CD4-positive, CD25-positive, alpha-beta regulatory T cell (primary cell): ENCODE results near the gene CD99. TPM values are rescaled to one million over a fixed set of nuclear protein-coding genes. Genes with fewer than 3 reads are reported as not detected.

Experiments
- ATAC-seq, 2 donors: fragments of 150-1000 bp; cut with Tn5 transposase; one replicate each; pipeline ENCODE4 v1.10.0; 2021; ENCODE audit warnings: low read depth in 2 of 2, moderate number of reproducible peaks in 2 of 2, moderate library complexity in 1 of 2
- DNase-seq, 3 donors: peaks; one replicate each; pipeline versions ENCODE4 v3.0.0 to v3.0.0-alpha.2; 2012 to 2022; ENCODE audit warnings: mixed read lengths in 1 of 3
- H3K27ac ChIP-seq: one replicate; pipeline ENCODE4 v1.7.0; 2013; ENCODE audit warnings: mild to moderate bottlenecking, low read length; ENCODE audit not compliant: insufficient read depth, poor library complexity, severe bottlenecking
- H3K27me3 ChIP-seq: one replicate; pipeline ENCODE4 v1.7.0; 2013; ENCODE audit warnings: low read length; ENCODE audit not compliant: control insufficient read depth, insufficient read depth
- H3K36me3 ChIP-seq: one replicate; pipeline ENCODE4 v1.7.0; 2013; ENCODE audit warnings: mild to moderate bottlenecking, low read length, moderate library complexity; ENCODE audit not compliant: control insufficient read depth, insufficient read depth
- H3K4me1 ChIP-seq: 2 replicates; pipeline ENCODE4 v1.7.0; 2013; ENCODE audit warnings: mild to moderate bottlenecking, low read length; ENCODE audit not compliant: insufficient read depth, control insufficient read depth, poor library complexity, severe bottlenecking
- H3K4me3 ChIP-seq: one replicate; pipeline ENCODE4 v1.7.0; 2013; ENCODE audit warnings: low read depth, mild to moderate bottlenecking, low read length, moderate library complexity
- H3K9me3 ChIP-seq, 2 experiments: 1 replicate in 1 of 2; 2 replicates in 1 of 2; pipeline ENCODE4 v1.7.0; 2013; ENCODE audit warnings: low read length in 2 of 2, mild to moderate bottlenecking in 1 of 2, moderate library complexity in 1 of 2; ENCODE audit not compliant: control insufficient read depth in 2 of 2
- H3K27ac Mint-ChIP-seq, 3 donors: one replicate each; pipeline ENCODE4 v1.8.0; 2020 to 2022; ENCODE audit warnings: mild to moderate bottlenecking in 3 of 3, mixed read lengths in 3 of 3, moderate library complexity in 2 of 3
- H3K27me3 Mint-ChIP-seq: one replicate; pipeline ENCODE4 v1.8.0; 2022; ENCODE audit warnings: mild to moderate bottlenecking, mixed read lengths
- H3K36me3 Mint-ChIP-seq: one replicate; pipeline ENCODE4 v1.8.0; 2020; ENCODE audit warnings: mixed read lengths
- H3K4me1 Mint-ChIP-seq, 4 donors: one replicate each; pipeline ENCODE4 v1.8.0; 2020 to 2022; ENCODE audit warnings: mixed read lengths in 4 of 4, mild to moderate bottlenecking in 1 of 4
- H3K4me3 Mint-ChIP-seq, 4 donors: one replicate each; pipeline ENCODE4 v1.8.0; 2020 to 2022; ENCODE audit warnings: mild to moderate bottlenecking in 4 of 4, mixed read lengths in 4 of 4, moderate library complexity in 3 of 4
- H3K9me3 Mint-ChIP-seq, 7 donors: one replicate each; pipeline ENCODE4 v1.8.0; 2020 to 2022; ENCODE audit warnings: mixed read lengths in 7 of 7, mild to moderate bottlenecking in 3 of 7, moderate library complexity in 2 of 7
- polyA plus RNA-seq, 4 donors: library from polyadenylated mRNA; unstranded; fragments of 300-500 nt; fragmentation: Illumina TruSeq; gene quantifications; one replicate each; pipeline ENCODE4 v1.2.3, GENCODE V29; 2021
- total RNA-seq: library from RNA; stranded (reverse); gene quantifications from one replicate; pipeline ENCODE4 v1.2.3, GENCODE V29; 2022

Gene CD99
- total and polyA plus RNA-seq, 5 donors from 2014 or later, result 286 to 459 (median 320) TPM

- ATAC-seq, result no peak
- H3K4me3 Mint-ChIP-seq, result no peak overlapping the region
Observed at GRCh38 chrX:2782778-2783177, 91.7 kb downstream of the CD99 start.

GRCh38 chrX:2784026-2784425, 92.9 kb downstream of the CD99 start:
- H3K4me3 Mint-ChIP-seq, result no peak overlapping the region
- Histone ChIP-seq H3K36me3 (no peaks in the 10 kb centered on the region), H3K9me3 (no peaks in the 10 kb centered on the region), H3K4me1 (no peaks in the 10 kb centered on the region), H3K27me3 (no peaks in the 10 kb centered on the region), H3K4me3 (no peak overlapping the region), H3K27ac (no peak overlapping the region)
- peaks cover 0 to 10% (median 3%) of the 10 kb centered on the region in 4 donors for H3K4me1 Mint-ChIP-seq
- no peaks in the 10 kb centered on the region for H3K36me3 Mint-ChIP-seq
- H3K27me3 Mint-ChIP-seq, result peaks cover 4% of the 10 kb centered on the region
- no peak overlapping the region for H3K27ac Mint-ChIP-seq
- H3K9me3 Mint-ChIP-seq, result peaks cover 0 to 4% (median 0%) of the 10 kb centered on the region in 7 donors
- ATAC-seq (no peak), DNase-seq (no peak)

More at GRCh38 chrX:2782778-2783177, 91.7 kb downstream of the CD99 start:
- no peaks in the 10 kb centered on the region for H3K27me3 ChIP-seq
- Mint-ChIP-seq H3K9me3 (peaks cover 0 to 4% (median 0%) of the 10 kb centered on the region in 7 donors), H3K27ac (no peak overlapping the region), H3K36me3 (no peaks in the 10 kb centered on the region), H3K27me3 (peaks cover 12% of the 10 kb centered on the region), H3K4me1 (peaks cover 0 to 10% (median 3%) of the 10 kb centered on the region in 4 donors)
- DNase-seq, result no peak
- H3K9me3 ChIP-seq, result no peaks in the 10 kb centered on the region
- no peaks in the 10 kb centered on the region for H3K36me3 ChIP-seq
- H3K27ac ChIP-seq, result no peak overlapping the region
- no peak overlapping the region for H3K4me3 ChIP-seq
- no peaks in the 10 kb centered on the region for H3K4me1 ChIP-seq

GRCh38 chrX:2785538-2785937, 94.4 kb downstream of the CD99 start:
- ATAC-seq (no peak), DNase-seq (no peak)
- Mint-ChIP-seq H3K4me1 (peaks cover 0 to 10% (median 3%) of the 10 kb centered on the region in 4 donors), H3K36me3 (no peaks in the 10 kb centered on the region), H3K27me3 (peaks cover 4% of the 10 kb centered on the region), H3K9me3 (peaks cover 0 to 4% (median 0%) of the 10 kb centered on the region in 7 donors), H3K27ac (no peak overlapping the region), H3K4me3 (no peak overlapping the region)
- H3K36me3 ChIP-seq, result no peaks in the 10 kb centered on the region
- no peaks in the 10 kb centered on the region for H3K9me3 ChIP-seq
- no peak overlapping the region for H3K4me3 ChIP-seq
- H3K27me3 ChIP-seq, result no peaks in the 10 kb centered on the region
- no peaks in the 10 kb centered on the region for H3K4me1 ChIP-seq
- no peak overlapping the region for H3K27ac ChIP-seq

GRCh38 chrX:2788980-2789379, 97.9 kb downstream of the CD99 start:
- Mint-ChIP-seq H3K27me3 (peaks cover 7% of the 10 kb centered on the region), H3K36me3 (no peaks in the 10 kb centered on the region), H3K27ac (no peak overlapping the region), H3K4me3 (no peak overlapping the region), H3K9me3 (no peaks in the 10 kb centered on the region), H3K4me1 (no peaks in the 10 kb centered on the region)
- DNase-seq, result no peak
- ATAC-seq, result no peak
- H3K4me1 ChIP-seq, result no peaks in the 10 kb centered on the region
- H3K27me3 ChIP-seq, result no peaks in the 10 kb centered on the region
- H3K27ac ChIP-seq, result no peak overlapping the region
- no peaks in the 10 kb centered on the region for H3K36me3 ChIP-seq
- H3K9me3 ChIP-seq, result no peaks in the 10 kb centered on the region
- no peak overlapping the region for H3K4me3 ChIP-seq

GRCh38 chrX:2789569-2789968, 98.5 kb downstream of the CD99 start:
- Mint-ChIP-seq H3K4me1 (no peaks in the 10 kb centered on the region), H3K36me3 (no peaks in the 10 kb centered on the region), H3K4me3 (no peak overlapping the region), H3K27me3 (peaks cover 6% of the 10 kb centered on the region), H3K27ac (no peak overlapping the region), H3K9me3 (no peaks in the 10 kb centered on the region)
- Histone ChIP-seq H3K4me3 (no peak overlapping the region), H3K27me3 (no peaks in the 10 kb centered on the region), H3K27ac (no peak overlapping the region), H3K9me3 (no peaks in the 10 kb centered on the region), H3K4me1 (no peaks in the 10 kb centered on the region), H3K36me3 (no peaks in the 10 kb centered on the region)
- no peak for ATAC-seq
- no peak for DNase-seq

Other genes starting within 250 kb of the CD99 start
- 18.4 TPM for gene DHRSX, start 190.3 kb upstream of the CD99 start, total RNA-seq
- 10 to 100 TPM; 16.5 to 21.8 (median 19.2) TPM for gene DHRSX, start 190.3 kb upstream of the CD99 start, polyA plus RNA-seq
- gene ZBED1, start 190.3 kb upstream of the CD99 start, total RNA-seq, result 19.5 TPM
- gene ZBED1, start 190.3 kb upstream of the CD99 start, polyA plus RNA-seq, result 10 to 100 TPM; 28.5 to 39.2 (median 32.5) TPM
- not detected for gene XG, start 60.7 kb downstream of the CD99 start, total RNA-seq
- not detected for gene XG, start 60.7 kb downstream of the CD99 start, polyA plus RNA-seq
- gene GYG2, start 137.6 kb downstream of the CD99 start, total RNA-seq, result not detected
- not detected for gene GYG2, start 137.6 kb downstream of the CD99 start, polyA plus RNA-seq
- gene ARSD, start 238.0 kb downstream of the CD99 start, total RNA-seq, result 1.5 TPM
- 1 to 10 TPM in 2 of 4 donors, under 1 TPM in 2; 0.67 to 1.8 (median 1.2) TPM for gene ARSD, start 238.0 kb downstream of the CD99 start, polyA plus RNA-seq